DND-41 (cell line): ENCODE data around the gene PDE3B.

Experiments
- ATAC-seq: fragments of 200-7000 bp; cut with Tn5 transposase; 3 replicates; pipeline ENCODE4 v1.9.1; 2021; ENCODE audit warnings: low read depth; ENCODE audit not compliant: insufficient read depth
- DNase-seq: peaks from one replicate; pipeline ENCODE4 v3.0.0-alpha.2; 2020
- H2AFZ ChIP-seq: 2 replicates; pipeline ENCODE4 v1.6.0; 2012; ENCODE audit warnings: low read depth, low read length
- H3K27ac ChIP-seq: 2 replicates; pipeline ENCODE4 v1.5.1; 2012; ENCODE audit warnings: low read length, inconsistent platforms
- H3K27me3 ChIP-seq: fragments of 200-600 bp; sonication (generic); 2 replicates; pipeline ENCODE4 v1.6.0; 2012; ENCODE audit warnings: low read length, mild to moderate bottlenecking, inconsistent platforms; ENCODE audit not compliant: insufficient read depth, poor library complexity
- H3K36me3 ChIP-seq: 2 replicates; pipeline ENCODE4 v1.5.1; 2012; ENCODE audit warnings: low read length, inconsistent platforms; ENCODE audit not compliant: insufficient read depth
- H3K4me1 ChIP-seq: 2 replicates; pipeline ENCODE4 v1.5.1; 2012; ENCODE audit warnings: mild to moderate bottlenecking, low read length; ENCODE audit not compliant: insufficient read depth
- H3K4me2 ChIP-seq: 2 replicates; pipeline ENCODE4 v1.6.0; 2012; ENCODE audit warnings: mild to moderate bottlenecking, moderate library complexity, low read length, inconsistent platforms; ENCODE audit not compliant: insufficient read depth
- H3K4me3 ChIP-seq, 2 experiments: fragments of 200-600 bp in 1 of 2; shearing (Covaris generic) in 1 of 2; 2 replicates each; pipeline ENCODE4 v1.5.1; 2012 to 2016; ENCODE audit warnings: inconsistent platforms in 2 of 2, low read length in 2 of 2, mild to moderate bottlenecking in 2 of 2, low read depth in 1 of 2, moderate library complexity in 1 of 2
- H3K79me2 ChIP-seq: 2 replicates; pipeline ENCODE4 v1.6.0; 2012; ENCODE audit warnings: low read length, inconsistent platforms; ENCODE audit not compliant: insufficient read depth
- H3K9ac ChIP-seq: 2 replicates; pipeline ENCODE4 v1.6.0; 2012; ENCODE audit warnings: low read depth, mild to moderate bottlenecking, inconsistent platforms, low read length, moderate library complexity
- H3K9me3 ChIP-seq: 2 replicates; pipeline ENCODE4 v1.5.1; 2012; ENCODE audit warnings: low read length, moderate library complexity, mild to moderate bottlenecking, inconsistent platforms; ENCODE audit not compliant: insufficient read depth, severe bottlenecking
- H4K20me1 ChIP-seq: 2 replicates; pipeline ENCODE4 v1.6.0; 2012; ENCODE audit warnings: low read length; ENCODE audit not compliant: insufficient read depth
- EZH2 ChIP-seq: IDR thresholded peaks from 3 replicates; pipeline ENCODE4 v1.6.1; 2012; ENCODE audit warnings: borderline replicate concordance, low read depth, mild to moderate bottlenecking, moderate library complexity, low read length, inconsistent platforms; ENCODE audit not compliant: severe bottlenecking
- TF ChIP-seq, protein P1 (sequence below): IDR thresholded peaks from 2 replicates; pipeline ENCODE4 v1.5.1; 2012; ENCODE audit warnings: borderline replicate concordance, low read length, moderate library complexity, mild to moderate bottlenecking; ENCODE audit not compliant: poor library complexity, severe bottlenecking; ENCODE audit errors: extremely low read depth

The PDE3B gene

DNA sequence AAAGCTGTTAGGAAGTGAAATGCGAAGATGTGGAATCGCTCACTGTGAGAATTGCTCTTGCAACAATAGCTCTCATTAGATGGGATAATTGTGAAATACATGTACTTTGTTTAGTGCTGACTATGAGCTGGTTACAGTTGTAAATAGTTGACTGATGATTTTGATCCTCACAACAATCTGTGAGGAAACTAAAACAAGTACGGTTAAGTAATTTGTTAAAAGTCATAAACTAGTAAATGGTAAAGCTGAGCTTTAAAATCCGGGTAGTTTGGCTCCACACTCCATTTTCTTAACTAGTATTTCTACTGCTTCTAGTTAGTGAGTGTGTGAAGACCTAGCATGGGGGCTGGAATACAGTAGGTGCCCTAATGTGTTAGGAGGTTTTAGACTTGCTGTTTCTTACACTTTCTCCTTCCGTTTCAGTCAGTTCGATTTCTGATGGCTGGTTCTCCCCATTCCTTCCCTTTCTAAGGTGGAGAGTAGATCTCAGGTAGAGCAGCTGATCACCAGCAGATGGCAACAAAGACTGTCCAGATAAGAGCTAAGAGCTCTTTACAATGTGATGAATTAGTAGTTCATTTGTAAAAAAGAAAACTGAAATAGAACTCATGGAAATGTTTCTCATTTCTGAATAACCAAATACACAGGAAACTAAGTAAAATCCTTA is 264.7 kb downstream of the PDE3B start:
- ATAC-seq, result peak; percentile 57; the same call in 2 of the 3 replicates
- no peak for TF ChIP-seq EZH2
- TF ChIP-seq, protein P1, sequence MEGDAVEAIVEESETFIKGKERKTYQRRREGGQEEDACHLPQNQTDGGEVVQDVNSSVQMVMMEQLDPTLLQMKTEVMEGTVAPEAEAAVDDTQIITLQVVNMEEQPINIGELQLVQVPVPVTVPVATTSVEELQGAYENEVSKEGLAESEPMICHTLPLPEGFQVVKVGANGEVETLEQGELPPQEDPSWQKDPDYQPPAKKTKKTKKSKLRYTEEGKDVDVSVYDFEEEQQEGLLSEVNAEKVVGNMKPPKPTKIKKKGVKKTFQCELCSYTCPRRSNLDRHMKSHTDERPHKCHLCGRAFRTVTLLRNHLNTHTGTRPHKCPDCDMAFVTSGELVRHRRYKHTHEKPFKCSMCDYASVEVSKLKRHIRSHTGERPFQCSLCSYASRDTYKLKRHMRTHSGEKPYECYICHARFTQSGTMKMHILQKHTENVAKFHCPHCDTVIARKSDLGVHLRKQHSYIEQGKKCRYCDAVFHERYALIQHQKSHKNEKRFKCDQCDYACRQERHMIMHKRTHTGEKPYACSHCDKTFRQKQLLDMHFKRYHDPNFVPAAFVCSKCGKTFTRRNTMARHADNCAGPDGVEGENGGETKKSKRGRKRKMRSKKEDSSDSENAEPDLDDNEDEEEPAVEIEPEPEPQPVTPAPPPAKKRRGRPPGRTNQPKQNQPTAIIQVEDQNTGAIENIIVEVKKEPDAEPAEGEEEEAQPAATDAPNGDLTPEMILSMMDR, result peak; percentile 80
- Histone ChIP-seq H3K4me2 (no peak overlapping the region), H2AFZ (no peak overlapping the region; the same call in 1 of the 2 replicates), H3K9ac (no peak overlapping the region), H4K20me1 (no peaks in the 10 kb centered on the region), H3K36me3 (no peaks in the 10 kb centered on the region), H3K9me3 (no peaks in the 10 kb centered on the region), H3K27me3 (no peaks in the 10 kb centered on the region), H3K4me3 (no peak overlapping the region), H3K79me2 (no peaks in the 10 kb centered on the region), H3K27ac (no peak overlapping the region), H3K4me1 (peaks cover 15% of the 10 kb centered on the region)
- peak; percentile 38 for DNase-seq

DNA sequence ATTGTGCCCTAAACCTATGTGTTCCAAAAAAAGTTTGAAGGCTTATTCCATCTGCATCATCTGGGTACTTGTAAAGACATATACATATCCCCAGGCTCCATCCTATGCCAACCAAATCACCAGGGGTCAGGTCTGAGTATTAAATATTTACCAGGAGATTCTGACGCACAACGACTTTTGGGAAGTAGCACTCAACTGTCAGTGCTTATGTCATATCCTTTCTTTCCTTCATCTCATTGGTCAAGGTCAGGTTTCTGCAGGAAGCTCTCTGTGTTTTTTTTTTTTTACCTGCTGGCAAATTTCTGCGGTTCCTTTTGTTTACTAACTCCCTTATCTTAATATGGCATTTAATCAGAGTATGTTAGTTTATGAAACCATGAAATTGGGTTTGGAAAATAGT is 270.9 kb downstream of the PDE3B start:
- H3K27ac ChIP-seq, result no peak overlapping the region
- no peak overlapping the region for H3K9ac ChIP-seq
- no peaks in the 10 kb centered on the region for H3K9me3 ChIP-seq
- H3K4me2 ChIP-seq, result no peak overlapping the region
- no peaks in the 10 kb centered on the region for H3K79me2 ChIP-seq
- no peaks in the 10 kb centered on the region for H3K4me1 ChIP-seq
- no peak overlapping the region for H2AFZ ChIP-seq
- DNase-seq (no peak), ATAC-seq (no peak)
- no peak overlapping the region for H3K4me3 ChIP-seq
- peaks cover 18% of the 10 kb centered on the region for H3K27me3 ChIP-seq
- TF ChIP-seq, protein P1, result no peak
- no peak for TF ChIP-seq EZH2
- no peaks in the 10 kb centered on the region for H3K36me3 ChIP-seq
- H4K20me1 ChIP-seq, result no peaks in the 10 kb centered on the region

DNA sequence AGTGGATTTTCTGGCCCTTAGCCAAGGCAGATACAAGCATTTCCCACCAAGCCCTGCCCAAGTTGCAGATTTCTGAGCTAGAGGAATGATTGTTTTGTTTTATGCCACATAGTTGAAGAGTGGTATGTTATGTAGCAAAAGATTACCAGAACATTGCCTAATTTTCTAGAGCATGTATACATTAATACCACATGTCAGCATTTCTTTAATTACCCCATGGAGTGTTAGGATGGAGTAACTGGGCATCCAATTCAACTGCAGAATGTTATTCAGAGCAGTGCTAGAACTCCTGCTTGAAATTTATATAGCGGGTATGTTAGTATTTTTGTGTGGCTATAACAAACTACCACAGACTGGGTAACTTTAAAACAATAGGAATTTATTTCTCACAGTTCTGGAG is 272.8 kb downstream of the PDE3B start:
- no peak overlapping the region for H3K4me2 ChIP-seq
- H3K27me3 ChIP-seq, result peaks cover 20% of the 10 kb centered on the region
- no peak overlapping the region for H3K9ac ChIP-seq
- no peaks in the 10 kb centered on the region for H3K4me1 ChIP-seq
- no peak overlapping the region for H2AFZ ChIP-seq
- TF ChIP-seq EZH2, result no peak
- TF ChIP-seq, protein P1, result no peak
- H3K79me2 ChIP-seq, result no peaks in the 10 kb centered on the region
- no peak for ATAC-seq
- no peak overlapping the region for H3K27ac ChIP-seq
- H3K4me3 ChIP-seq, result no peak overlapping the region
- H4K20me1 ChIP-seq, result no peaks in the 10 kb centered on the region
- no peaks in the 10 kb centered on the region for H3K9me3 ChIP-seq
- no peaks in the 10 kb centered on the region for H3K36me3 ChIP-seq
- DNase-seq, result no peak
